Stimulated activated CD8-positive, alpha-beta memory T cell treated with anti-CD3 and anti-CD28 coated beads, Interleukin-4, amount 100 ng/mL, for 48 hours (primary cell): ENCODE data around the gene PLAC1.

Source experiments
- DNase-seq: peaks from one replicate; pipeline ENCODE4 v3.0.0-alpha.2; 2020

The PLAC1 gene

GRCh38 chrX:134571796-134572195 lies 86.5 kb downstream of the PLAC1 start:
- DNase-seq: no peak

- DNase-seq: no peak
Observed at GRCh38 chrX:134570899-134571298, 87.4 kb downstream of the PLAC1 start.

DNA sequence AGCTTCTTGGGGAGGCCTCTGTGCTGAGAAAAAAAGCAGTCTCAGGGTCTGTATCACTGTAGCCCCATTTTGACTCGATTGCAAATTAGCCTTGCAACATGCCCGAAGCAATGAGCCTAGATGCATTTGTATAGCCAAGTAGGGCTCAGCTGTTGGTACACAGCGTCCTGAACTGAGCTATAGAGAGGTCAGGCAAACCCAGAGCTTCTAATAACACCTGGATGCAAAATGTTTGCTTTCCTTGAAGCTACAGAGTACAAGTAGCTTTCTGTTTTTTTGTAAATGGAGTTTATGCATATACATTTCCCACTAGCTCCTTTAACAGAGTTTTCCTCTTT lies 87.8 kb downstream of the PLAC1 start:
- DNase-seq: no peak

- no peak for DNase-seq
Observed at GRCh38 chrX:134569306-134569705, 89.0 kb downstream of the PLAC1 start.

GRCh38 chrX:134568285-134569016 lies 89.8 kb downstream of the PLAC1 start:
- no peak for DNase-seq

GRCh38 chrX:134566506-134566905 lies 91.8 kb downstream of the PLAC1 start:
- no peak for DNase-seq

- DNase-seq: no peak
Observed at GRCh38 chrX:134562002-134562401, 96.3 kb downstream of the PLAC1 start.

DNA sequence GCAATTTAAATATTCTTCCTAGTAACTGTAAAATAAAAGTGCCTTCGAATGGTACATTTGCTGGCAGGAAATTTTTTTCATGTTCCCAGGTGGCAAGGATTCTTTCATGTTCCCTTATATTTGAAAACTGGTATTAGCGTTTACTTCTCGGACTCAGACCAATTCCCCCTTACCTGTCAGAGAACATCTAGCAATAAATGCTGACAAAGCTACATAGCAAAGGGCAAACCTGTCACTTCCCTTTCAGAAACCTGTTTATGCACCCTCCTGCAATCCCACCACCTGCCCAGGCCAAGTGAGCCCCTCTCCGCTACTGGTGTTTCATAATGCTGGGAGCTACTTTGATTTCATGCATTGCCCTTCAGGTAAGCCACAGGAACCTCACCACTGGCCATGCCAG lies 100.1 kb downstream of the PLAC1 start:
- no peak for DNase-seq

DNA sequence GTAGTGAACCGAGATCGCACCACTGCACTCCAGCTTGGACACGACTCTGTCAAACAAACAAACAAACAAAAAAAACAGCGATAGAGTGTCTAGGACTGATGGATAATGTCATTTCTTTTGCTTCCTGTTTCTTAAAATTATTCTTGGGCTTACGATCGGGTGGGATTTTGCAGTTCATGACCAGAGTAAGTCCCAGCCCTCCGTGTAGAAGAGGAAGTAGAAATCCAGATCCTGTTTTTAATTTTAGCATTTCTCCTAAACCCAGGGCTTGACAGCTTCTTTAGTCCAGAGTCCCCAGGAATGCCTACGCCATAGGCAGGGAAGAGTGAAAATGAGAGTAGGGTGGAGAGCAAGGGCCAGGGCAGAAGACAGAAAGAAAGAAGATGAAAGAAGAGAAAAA lies 104.0 kb downstream of the PLAC1 start:
- no peak for DNase-seq

DNA sequence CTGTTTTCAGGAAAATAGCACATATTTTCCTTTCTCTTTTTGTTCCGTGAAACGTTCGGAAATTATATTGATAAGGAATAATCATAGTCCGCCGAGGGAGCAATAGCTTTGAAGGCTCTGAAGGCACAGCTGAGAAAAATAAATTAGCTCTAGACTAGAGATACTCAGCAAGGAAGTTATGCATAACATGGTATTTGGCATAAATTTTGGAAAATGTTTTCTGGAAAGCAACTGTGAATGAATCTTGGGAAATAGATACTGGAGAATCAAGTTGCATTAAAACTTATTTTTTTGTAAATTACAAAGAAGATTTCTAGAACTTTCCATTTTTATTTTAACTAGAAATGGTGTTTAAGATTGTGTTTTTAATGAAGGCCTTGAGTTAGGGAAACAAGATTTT lies 105.9 kb downstream of the PLAC1 start:
- no peak for DNase-seq

DNA sequence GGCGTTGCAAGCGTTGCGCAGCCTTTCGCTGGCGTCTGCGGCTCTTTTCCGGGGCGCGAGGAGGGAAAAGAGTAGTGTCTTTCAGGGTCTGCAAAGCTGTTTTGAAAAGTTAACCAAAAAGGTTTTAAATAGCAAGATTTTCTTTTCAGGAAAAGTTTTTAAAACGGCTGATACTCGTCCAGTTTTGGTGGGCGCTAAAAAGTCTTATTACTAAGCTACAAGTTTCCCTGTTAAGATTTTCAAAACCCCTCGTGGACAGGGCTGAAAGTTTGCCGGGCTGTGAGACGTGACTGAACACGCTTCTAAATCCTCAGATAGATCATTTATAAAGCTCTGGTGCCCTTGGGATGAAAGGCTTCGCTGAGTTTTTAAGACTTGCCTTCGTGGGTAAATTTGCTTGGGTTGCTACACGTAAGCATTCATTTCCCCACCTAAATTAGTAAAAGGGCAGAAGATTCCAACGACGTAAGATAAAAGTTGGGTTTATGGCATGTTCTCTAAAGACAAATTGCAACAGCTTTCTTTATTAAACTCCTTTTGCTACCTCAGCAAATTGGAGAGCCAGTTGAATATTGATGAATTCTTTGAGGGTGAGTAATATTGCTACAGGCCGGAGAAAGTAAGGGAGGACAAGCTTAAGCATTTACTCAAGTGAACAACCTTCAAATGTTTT lies 106.8 kb downstream of the PLAC1 start:
- no peak for DNase-seq

DNA sequence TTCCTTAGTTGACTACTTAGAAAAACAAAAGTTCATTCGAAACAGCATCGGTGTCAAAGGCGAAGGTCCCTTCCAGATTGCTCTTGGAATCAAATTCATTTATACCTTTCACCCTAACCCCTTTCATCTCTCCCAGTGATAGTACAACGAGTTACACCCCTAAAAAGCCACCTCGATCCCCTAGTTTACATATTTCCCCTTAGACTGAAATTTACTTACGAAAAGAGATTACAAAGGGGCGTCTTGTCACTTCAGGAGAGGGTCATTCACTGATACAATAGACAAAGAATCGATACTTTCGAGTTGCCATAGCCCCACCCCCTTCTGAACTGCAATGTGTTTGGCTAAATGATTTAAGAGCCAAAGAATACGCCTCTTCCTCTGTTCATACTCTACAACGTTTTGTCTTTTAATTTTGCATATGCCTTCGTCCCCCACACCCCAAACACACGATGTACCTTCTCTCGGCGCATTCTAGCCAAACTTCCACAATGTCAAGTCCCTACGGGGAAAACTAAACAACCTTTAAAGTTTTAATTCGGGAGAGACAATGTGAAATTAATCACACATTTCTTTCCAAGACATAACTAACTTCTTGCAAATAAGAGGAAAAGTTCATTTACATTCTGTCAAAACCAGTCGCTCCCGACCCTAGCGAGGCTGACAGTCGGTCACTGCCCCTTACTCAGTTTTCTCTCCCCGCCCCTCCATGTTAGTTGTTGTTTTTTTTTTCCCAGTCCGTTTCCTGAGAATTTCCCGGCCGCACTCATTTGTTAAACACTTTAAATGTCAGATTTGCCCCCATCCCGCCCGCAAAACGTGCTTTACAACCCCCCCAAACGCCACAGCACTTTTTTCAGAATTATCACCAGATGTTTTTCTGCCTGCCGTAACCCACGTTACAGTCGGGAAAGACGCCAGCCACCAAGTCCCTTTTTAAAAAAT lies 109.7 kb downstream of the PLAC1 start:
- DNase-seq: no peak

DNA sequence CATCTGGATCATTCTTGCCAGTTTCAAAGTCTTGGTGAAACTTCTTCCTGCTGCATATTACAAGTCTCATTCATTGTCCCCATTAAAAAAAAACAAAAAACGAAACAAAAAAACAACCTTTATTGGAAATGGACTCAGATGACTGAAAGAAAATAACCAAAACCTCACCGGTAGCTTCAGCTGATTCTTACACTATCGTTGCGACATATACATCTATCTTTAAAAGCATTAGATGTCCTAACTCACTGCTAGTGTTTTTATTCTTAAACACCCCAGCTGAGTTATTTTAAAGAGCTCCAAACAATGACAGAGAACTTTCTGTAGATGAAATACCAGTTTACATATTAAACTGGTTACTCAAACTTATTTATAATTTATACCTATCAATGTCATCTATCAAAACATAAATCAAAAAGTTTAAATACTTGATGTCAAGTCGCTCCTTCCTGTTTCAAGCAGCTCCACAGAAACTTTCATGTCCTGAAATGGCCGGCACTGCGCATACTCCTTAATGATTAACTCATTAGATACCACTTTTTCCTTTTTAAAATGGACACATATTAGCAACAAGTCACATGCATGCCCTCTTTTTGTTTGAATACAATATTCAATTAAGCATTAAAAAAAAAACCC lies 111.1 kb downstream of the PLAC1 start:
- no peak for DNase-seq

- no peak for DNase-seq
Observed at GRCh38 chrX:134546187-134546586, 112.1 kb downstream of the PLAC1 start.

GRCh38 chrX:134545510-134545909 lies 112.8 kb downstream of the PLAC1 start:
- DNase-seq: no peak

GRCh38 chrX:134544513-134545151 lies 113.6 kb downstream of the PLAC1 start:
- no peak for DNase-seq

GRCh38 chrX:134544135-134544512 lies 114.1 kb downstream of the PLAC1 start:
- DNase-seq: no peak

DNA sequence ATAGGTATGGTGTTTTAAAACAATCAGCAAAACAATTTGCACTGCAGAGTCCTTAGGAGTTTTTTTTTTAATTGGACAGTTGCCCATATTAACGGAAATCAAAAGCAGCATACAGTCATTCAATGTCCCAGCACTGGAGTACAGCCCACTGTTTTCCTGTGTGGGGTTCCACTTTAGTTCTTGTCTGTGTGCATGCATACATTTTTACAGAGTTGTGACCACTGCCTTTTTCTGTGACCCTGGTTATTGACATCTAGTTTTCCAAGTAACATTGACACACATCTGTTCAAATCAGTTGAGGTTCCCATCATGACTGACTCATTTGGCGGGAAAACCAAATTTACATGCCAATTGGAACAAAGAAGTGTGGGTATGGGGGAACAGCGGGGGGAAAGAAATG lies 115.0 kb downstream of the PLAC1 start:
- no peak for DNase-seq

DNA sequence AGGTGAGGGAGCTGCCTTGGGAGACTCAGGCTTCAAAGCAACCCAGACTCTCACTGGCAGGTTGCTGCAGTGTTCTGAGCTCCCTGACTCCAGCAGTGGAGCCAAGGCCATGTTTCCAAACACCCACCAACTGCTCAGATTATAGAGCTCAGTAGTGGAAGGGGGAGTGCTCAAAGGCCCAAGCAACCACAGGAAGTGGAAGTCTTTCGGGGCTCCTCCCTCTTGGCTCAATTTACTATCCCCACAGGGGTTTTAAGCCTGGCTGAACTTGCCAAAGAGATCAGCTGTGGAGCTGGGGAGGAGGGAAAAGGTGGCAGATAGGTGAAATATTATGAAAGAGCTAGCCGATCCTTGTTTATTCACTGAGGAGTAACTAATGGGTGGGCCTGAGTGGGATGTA lies 115.8 kb downstream of the PLAC1 start:
- DNase-seq: no peak

DNA sequence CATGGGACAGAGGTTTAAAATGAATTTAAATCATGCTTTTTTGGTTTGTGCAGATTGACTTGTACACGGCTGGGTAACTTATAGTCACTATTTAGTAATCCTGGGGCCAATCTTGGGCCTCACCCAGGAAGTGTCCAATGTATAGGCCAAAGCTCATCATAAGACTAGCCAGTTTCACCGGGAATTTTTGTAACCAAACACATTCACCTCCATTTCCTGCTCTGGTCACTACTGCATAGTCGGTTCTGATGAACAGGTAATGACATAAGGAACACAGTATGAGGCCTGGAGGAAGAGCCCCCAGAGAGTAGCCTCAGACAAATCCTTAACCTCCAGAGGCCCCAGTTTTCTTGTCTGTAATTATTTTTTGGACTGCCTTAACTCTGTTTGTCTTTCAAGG lies 116.4 kb downstream of the PLAC1 start:
- no peak for DNase-seq

GRCh38 chrX:134538316-134538715 lies 120.0 kb downstream of the PLAC1 start:
- DNase-seq: no peak

- DNase-seq: no peak
Observed at GRCh38 chrX:134537179-134537955, 120.9 kb downstream of the PLAC1 start.
